GM18507 (cell line): ENCODE results near the gene USP24.
A peak's percentile ranks its signal among the peaks of the same experiment; 100 is the strongest.

ENCODE experiments used
- DNase-seq: peaks from one replicate; pipeline ENCODE4 v3.0.0; 2011; ENCODE audit warnings: low read depth; ENCODE audit not compliant: insufficient read length; ENCODE audit errors: extremely low spot score
- FAIRE-seq: peaks from 2 replicates; lab custom pipeline; 2011; peaks lifted over from hg19 to GRCh38; lab: Jason Lieb, UNC

The USP24 gene

GRCh38 chr1:55021942-55022546 is 193.1 kb downstream of the USP24 start:
- peak; percentile 73 for DNase-seq
- peak; percentile 81 for FAIRE-seq

GRCh38 chr1:55018395-55018794 is 196.8 kb downstream of the USP24 start:
- no peak for DNase-seq
- FAIRE-seq: no peak
